ENCODE results near the gene LRRK1.

The LRRK1 gene

GRCh38 chr15:101014921-101015841, 96.0 kb downstream of the LRRK1 start:
- Histone ChIP-seq H3K27me3 (ENCODE audit: insufficient read depth, low read length) (no peaks in the 10 kb centered on the region), H3K4me3 (ENCODE audit: low read length) (no peak overlapping the region), H3K27ac (ENCODE audit: low read length) (no peak overlapping the region), H3K9me3 (ENCODE audit: insufficient read depth, low read depth, low read length) (peaks cover 5% of the 10 kb centered on the region; the same call in 1 of the 2 replicates), H3K4me1 (ENCODE audit: insufficient read depth, low read length) (peaks cover 2% of the 10 kb centered on the region; the same call in 1 of the 2 replicates), H3K9ac (ENCODE audit: low read depth, low read length) (no peak overlapping the region), H3K36me3 (ENCODE audit: insufficient read depth, low read depth, low read length) (no peaks in the 10 kb centered on the region)

GRCh38 chr15:101016581-101016980, 97.4 kb downstream of the LRRK1 start:
- Histone ChIP-seq H3K27me3 (ENCODE audit: insufficient read depth, low read length) (no peaks in the 10 kb centered on the region), H3K4me3 (ENCODE audit: low read length) (no peak overlapping the region), H3K9ac (ENCODE audit: low read depth, low read length) (no peak overlapping the region), H3K27ac (ENCODE audit: low read length) (no peak overlapping the region), H3K36me3 (ENCODE audit: insufficient read depth, low read depth, low read length) (no peaks in the 10 kb centered on the region), H3K9me3 (ENCODE audit: insufficient read depth, low read depth, low read length) (peaks cover 5% of the 10 kb centered on the region; the same call in 1 of the 2 replicates), H3K4me1 (ENCODE audit: insufficient read depth, low read length) (peaks cover 2% of the 10 kb centered on the region; the same call in 1 of the 2 replicates)

- Histone ChIP-seq H3K27ac (ENCODE audit: low read length) (no peak overlapping the region), H3K9me3 (ENCODE audit: insufficient read depth, low read depth, low read length) (peaks cover 5% of the 10 kb centered on the region; the same call in 1 of the 2 replicates), H3K4me1 (ENCODE audit: insufficient read depth, low read length) (peaks cover 2% of the 10 kb centered on the region; the same call in 1 of the 2 replicates), H3K36me3 (ENCODE audit: insufficient read depth, low read depth, low read length) (no peaks in the 10 kb centered on the region), H3K27me3 (ENCODE audit: insufficient read depth, low read length) (no peaks in the 10 kb centered on the region), H3K9ac (ENCODE audit: low read depth, low read length) (no peak overlapping the region), H3K4me3 (ENCODE audit: low read length) (no peak overlapping the region)
These were observed 98.1 kb downstream of the LRRK1 start for GRCh38 chr15:101017093-101017754.

GRCh38 chr15:101018016-101018415, 98.9 kb downstream of the LRRK1 start:
- H3K9ac ChIP-seq (ENCODE audit: low read depth, low read length): no peak overlapping the region
- H3K27me3 ChIP-seq (ENCODE audit: insufficient read depth, low read length): no peaks in the 10 kb centered on the region
- H3K36me3 ChIP-seq (ENCODE audit: insufficient read depth, low read depth, low read length): no peaks in the 10 kb centered on the region
- no peak overlapping the region for H3K4me3 ChIP-seq (ENCODE audit: low read length)
- H3K4me1 ChIP-seq (ENCODE audit: insufficient read depth, low read length): peaks cover 2% of the 10 kb centered on the region; the same call in 1 of the 2 replicates
- peaks cover 5% of the 10 kb centered on the region; the same call in 1 of the 2 replicates for H3K9me3 ChIP-seq (ENCODE audit: insufficient read depth, low read depth, low read length)
- no peak overlapping the region for H3K27ac ChIP-seq (ENCODE audit: low read length)

GRCh38 chr15:101018450-101018849, 99.3 kb downstream of the LRRK1 start:
- Histone ChIP-seq H3K27ac (ENCODE audit: low read length) (no peak overlapping the region), H3K4me1 (ENCODE audit: insufficient read depth, low read length) (peaks cover 2% of the 10 kb centered on the region; the same call in 1 of the 2 replicates), H3K36me3 (ENCODE audit: insufficient read depth, low read depth, low read length) (no peaks in the 10 kb centered on the region), H3K9me3 (ENCODE audit: insufficient read depth, low read depth, low read length) (peaks cover 5% of the 10 kb centered on the region; the same call in 1 of the 2 replicates), H3K4me3 (ENCODE audit: low read length) (no peak overlapping the region), H3K27me3 (ENCODE audit: insufficient read depth, low read length) (no peaks in the 10 kb centered on the region), H3K9ac (ENCODE audit: low read depth, low read length) (no peak overlapping the region)

- H3K27ac ChIP-seq (ENCODE audit: low read length): no peak overlapping the region
These were observed 100.3 kb downstream of the LRRK1 start for GRCh38 chr15:101019366-101019896.

GRCh38 chr15:101020451-101020850, 101.3 kb downstream of the LRRK1 start:
- Histone ChIP-seq H3K4me1 (ENCODE audit: insufficient read depth, low read length) (peaks cover 2% of the 10 kb centered on the region; the same call in 1 of the 2 replicates), H3K27me3 (ENCODE audit: insufficient read depth, low read length) (no peaks in the 10 kb centered on the region), H3K36me3 (ENCODE audit: insufficient read depth, low read depth, low read length) (no peaks in the 10 kb centered on the region)

More at GRCh38 chr15:101019366-101019896, 100.3 kb downstream of the LRRK1 start:
- Histone ChIP-seq H3K9me3 (ENCODE audit: insufficient read depth, low read depth, low read length) (peaks cover 5% of the 10 kb centered on the region; the same call in 1 of the 2 replicates), H3K9ac (ENCODE audit: low read depth, low read length) (no peak overlapping the region), H3K27me3 (ENCODE audit: insufficient read depth, low read length) (no peaks in the 10 kb centered on the region), H3K36me3 (ENCODE audit: insufficient read depth, low read depth, low read length) (no peaks in the 10 kb centered on the region), H3K4me1 (ENCODE audit: insufficient read depth, low read length) (peaks cover 2% of the 10 kb centered on the region; the same call in 1 of the 2 replicates), H3K4me3 (ENCODE audit: low read length) (no peak overlapping the region)

GRCh38 chr15:101020945-101021344, 101.8 kb downstream of the LRRK1 start:
- Histone ChIP-seq H3K9me3 (ENCODE audit: insufficient read depth, low read depth, low read length) (peaks cover 5% of the 10 kb centered on the region; the same call in 1 of the 2 replicates), H3K27me3 (ENCODE audit: insufficient read depth, low read length) (no peaks in the 10 kb centered on the region), H3K27ac (ENCODE audit: low read length) (no peak overlapping the region), H3K4me1 (ENCODE audit: insufficient read depth, low read length) (peaks cover 2% of the 10 kb centered on the region; the same call in 1 of the 2 replicates), H3K9ac (ENCODE audit: low read depth, low read length) (no peak overlapping the region), H3K4me3 (ENCODE audit: low read length) (no peak overlapping the region), H3K36me3 (ENCODE audit: insufficient read depth, low read depth, low read length) (no peaks in the 10 kb centered on the region)

More at GRCh38 chr15:101020451-101020850, 101.3 kb downstream of the LRRK1 start:
- no peak overlapping the region for H3K9ac ChIP-seq (ENCODE audit: low read depth, low read length)
- H3K4me3 ChIP-seq (ENCODE audit: low read length): no peak overlapping the region
- peaks cover 5% of the 10 kb centered on the region; the same call in 1 of the 2 replicates for H3K9me3 ChIP-seq (ENCODE audit: insufficient read depth, low read depth, low read length)
- no peak overlapping the region for H3K27ac ChIP-seq (ENCODE audit: low read length)

GRCh38 chr15:101022306-101022705, 103.1 kb downstream of the LRRK1 start:
- Histone ChIP-seq H3K9ac (ENCODE audit: low read depth, low read length) (no peak overlapping the region), H3K9me3 (ENCODE audit: insufficient read depth, low read depth, low read length) (peaks cover 5% of the 10 kb centered on the region; the same call in 1 of the 2 replicates), H3K36me3 (ENCODE audit: insufficient read depth, low read depth, low read length) (no peaks in the 10 kb centered on the region)

GRCh38 chr15:101022876-101023275, 103.7 kb downstream of the LRRK1 start:
- Histone ChIP-seq H3K27me3 (ENCODE audit: insufficient read depth, low read length) (no peaks in the 10 kb centered on the region), H3K27ac (ENCODE audit: low read length) (no peak overlapping the region), H3K9me3 (ENCODE audit: insufficient read depth, low read depth, low read length) (peaks cover under 1% of the 10 kb centered on the region; the same call in 1 of the 2 replicates), H3K4me1 (ENCODE audit: insufficient read depth, low read length) (peaks cover 2% of the 10 kb centered on the region; the same call in 1 of the 2 replicates), H3K9ac (ENCODE audit: low read depth, low read length) (no peak overlapping the region), H3K36me3 (ENCODE audit: insufficient read depth, low read depth, low read length) (no peaks in the 10 kb centered on the region), H3K4me3 (ENCODE audit: low read length) (no peak overlapping the region)

More at GRCh38 chr15:101022306-101022705, 103.1 kb downstream of the LRRK1 start:
- H3K27ac ChIP-seq (ENCODE audit: low read length): no peak overlapping the region
- H3K4me1 ChIP-seq (ENCODE audit: insufficient read depth, low read length): peaks cover 2% of the 10 kb centered on the region; the same call in 1 of the 2 replicates
- no peaks in the 10 kb centered on the region for H3K27me3 ChIP-seq (ENCODE audit: insufficient read depth, low read length)
- no peak overlapping the region for H3K4me3 ChIP-seq (ENCODE audit: low read length)

GRCh38 chr15:101023501-101024072, 104.4 kb downstream of the LRRK1 start:
- peaks cover 2% of the 10 kb centered on the region; the same call in 1 of the 2 replicates for H3K4me1 ChIP-seq (ENCODE audit: insufficient read depth, low read length)
- H3K27me3 ChIP-seq (ENCODE audit: insufficient read depth, low read length): no peaks in the 10 kb centered on the region
- H3K36me3 ChIP-seq (ENCODE audit: insufficient read depth, low read depth, low read length): no peaks in the 10 kb centered on the region
- no peak overlapping the region for H3K9ac ChIP-seq (ENCODE audit: low read depth, low read length)
- H3K4me3 ChIP-seq (ENCODE audit: low read length): no peak overlapping the region
- H3K27ac ChIP-seq (ENCODE audit: low read length): no peak overlapping the region
- no peaks in the 10 kb centered on the region for H3K9me3 ChIP-seq (ENCODE audit: insufficient read depth, low read depth, low read length)
